Measurements from ENCODE around the gene CD300LF. TPM values are rescaled to one million over a fixed set of nuclear protein-coding genes. Genes with fewer than 3 reads are reported as not detected.
A peak's percentile ranks its signal among the peaks of the same experiment; 100 is the strongest.

Gene CD300LF
- total RNA-seq, 1 experiment from 2014 or later: not detected

GRCh38 chr17:74752822-74753401, 40.2 kb upstream of the CD300LF start:
- Histone ChIP-seq H3K4me3 (replicated peaks in 1 of 2; ENCODE audit: low read depth in 1 of 2, low read length in 2 of 2) (no peak overlapping the region), H3K27ac (ENCODE audit: low read depth, low read length) (no peak overlapping the region), H3K4me1 (ENCODE audit: control insufficient read depth in 1 of 2, insufficient read depth in 2 of 2, low read length in 2 of 2) (peaks cover 40 to 56% of the 10 kb centered on the region in 2 experiments), H2AFZ (ENCODE audit: low read depth, low read length, poor library complexity, severe bottlenecking) (no peak overlapping the region), H3K9me3 (ENCODE audit: control insufficient read depth in 1 of 2, insufficient read depth in 1 of 2, low read depth in 1 of 2, low read length in 2 of 2) (no peaks in the 10 kb centered on the region), H4K20me1 (ENCODE audit: insufficient read depth) (peaks cover 3% of the 10 kb centered on the region; the same call in 1 of the 2 replicates), H3K36me3 (ENCODE audit: control insufficient read depth in 1 of 2, insufficient read depth in 2 of 2, low read length in 2 of 2) (peaks cover 0 to 2% of the 10 kb centered on the region in 2 experiments; a peak in 2 of 4 replicates), H3K79me2 (ENCODE audit: insufficient read depth, low read length) (peaks cover 87% of the 10 kb centered on the region), H3K9ac (ENCODE audit: low read length) (no peak overlapping the region), H3K27me3 (ENCODE audit: insufficient read depth, low read length) (no peaks in the 10 kb centered on the region), H3K9me2 (ENCODE audit: insufficient read depth) (no peaks in the 10 kb centered on the region), H3K4me2 (ENCODE audit: low read length) (peak overlapping the region; percentile 43)
- ATAC-seq (no peak), DNase-seq (ENCODE audit: low read depth, low spot score) (no peak)
- RAD21 ChIA-PET (ENCODE audit: low non-redundant PET in 1 of 2, low total read pairs in 2 of 2, uncharacterized antibody in 2 of 2, unreplicated experiment in 2 of 2): no interaction called here
- CTCF ChIA-PET: interaction anchor here (1.2 to 1.4 kb wide), 2 partner anchors 23 to 96 kb away, joined by 4 read pairs; partner anchors contain the start of gene NAT9
- TF ChIP-seq CTCF (IDR thresholded peaks at IDR 0.05 in 2 of 3, conservative IDR thresholded peaks at IDR 0.05 in 1 of 3; ENCODE audit: borderline replicate concordance in 1 of 3, insufficient read depth in 1 of 3, low read depth in 2 of 3, low read length in 2 of 3) (no peak), EGR1 (IDR thresholded peaks at IDR 0.05; ENCODE audit: low read depth) (no peak), ELF1 (IDR thresholded peaks at IDR 0.05; ENCODE audit: borderline replicate concordance, low read depth) (no peak), POLR2AphosphoS5 (IDR thresholded peaks at IDR 0.05; ENCODE audit: low read depth, low read length) (no peak), SRF (IDR thresholded peaks at IDR 0.05; ENCODE audit: low read depth) (no peak), ZNF274 (IDR thresholded peaks at IDR 0.05; ENCODE audit: low read depth, low read length) (no peak), JUND (IDR thresholded peaks at IDR 0.05) (no peak), RAD21 (IDR thresholded peaks at IDR 0.05; ENCODE audit: low read depth) (no peak), CEBPB (IDR thresholded peaks at IDR 0.05; ENCODE audit: low read depth) (no peak), EZH2 (IDR thresholded peaks at IDR 0.05) (no peak), CBX3 (IDR thresholded peaks at IDR 0.05; ENCODE audit: low read depth) (no peak), YY1 (IDR thresholded peaks at IDR 0.05; ENCODE audit: extremely low read depth, insufficient replicate concordance, low read depth, low read length) (no peak), MAX (IDR thresholded peaks at IDR 0.05) (no peak), ZFX (IDR thresholded peaks at IDR 0.05) (no peak)
- BruUV-seq (replicated peaks): no TSS peak
- POLR2A ChIA-PET: interaction anchor here (1.0 kb wide), 1 partner anchor 24 kb away, joined by 4 read pairs; the partner anchor contains the start of gene NAT9
- intact Hi-C loops (cut with micrococcal nuclease): no loop called here
